SK-N-MC (cell line): ENCODE data around the gene FNDC3B.
A peak's percentile ranks its signal among the peaks of the same experiment; 100 is the strongest.

ENCODE experiments used
- DNase-seq: peaks from one replicate; pipeline ENCODE4 v3.0.0-alpha.2; 2011; ENCODE audit warnings: low read depth, low spot score
- H3K27ac ChIP-seq: fragments of 200-600 bp; sonication (generic); 2 replicates; pipeline ENCODE4 v1.5.1; 2016; ENCODE audit warnings: mixed run types
- H3K36me3 ChIP-seq: fragments of 200-600 bp; sonication (generic); 2 replicates; pipeline ENCODE4 v1.6.1; 2017; ENCODE audit warnings: antibody characterized with exemption, low read length, mixed read lengths; ENCODE audit not compliant: insufficient read depth
- H3K4me3 ChIP-seq: fragments of 200-600 bp; sonication (generic); 2 replicates; pipeline ENCODE4 v1.5.1; 2016
- H3K9ac ChIP-seq: fragments of 200-600 bp; sonication (generic); 2 replicates; pipeline ENCODE4 v1.8.0; 2017; ENCODE audit warnings: mixed run types, mixed read lengths; ENCODE audit not compliant: insufficient read length
- H3K9me3 ChIP-seq: fragments of 200-600 bp; sonication (generic); 2 replicates; pipeline ENCODE4 v1.6.1; 2017; ENCODE audit warnings: low read depth, mild to moderate bottlenecking, antibody characterized with exemption, low read length, moderate library complexity, mixed read lengths
- EZH2 ChIP-seq: fragments of 200-600 bp; sonication (generic); IDR thresholded peaks from one replicate; pipeline ENCODE4 v1.6.1; 2017; ENCODE audit warnings: antibody characterized with exemption
- FOXP2 ChIP-seq: optimal IDR thresholded peaks from 2 replicates; pipeline ENCODE3; 2011; ENCODE audit warnings: mild to moderate bottlenecking, moderate library complexity; ENCODE audit not compliant: insufficient read depth; ENCODE audit errors: extremely low read length, control extremely low read depth
- POLR2AphosphoS5 ChIP-seq: IDR thresholded peaks from 2 replicates; pipeline ENCODE4 v1.6.1; 2012; ENCODE audit warnings: mild to moderate bottlenecking, low read depth, low read length, borderline replicate concordance

The FNDC3B gene

DNA sequence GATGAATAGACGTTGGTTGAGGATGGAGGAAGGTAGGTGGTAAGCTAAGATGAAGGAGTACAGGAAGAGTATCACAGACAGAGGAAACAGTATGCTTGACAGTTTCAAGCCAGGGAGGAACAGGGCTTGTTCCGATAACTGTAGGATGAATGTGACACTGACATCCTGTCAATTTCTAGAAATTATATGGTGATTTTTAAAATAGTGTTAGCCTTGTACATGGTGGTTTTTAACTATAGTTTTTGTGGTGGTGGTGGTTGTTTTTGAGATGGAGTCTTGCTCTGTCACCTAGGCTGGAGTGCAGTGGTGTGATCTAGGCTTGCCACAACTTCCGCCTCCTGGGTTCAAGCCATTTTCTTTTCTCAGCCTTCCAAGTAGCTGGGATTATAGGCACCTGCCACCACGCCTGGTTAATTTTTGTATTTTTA, 92.8 kb downstream of the FNDC3B start:
- TF ChIP-seq FOXP2 (no peak), POLR2AphosphoS5 (no peak), EZH2 (no peak)

DNA sequence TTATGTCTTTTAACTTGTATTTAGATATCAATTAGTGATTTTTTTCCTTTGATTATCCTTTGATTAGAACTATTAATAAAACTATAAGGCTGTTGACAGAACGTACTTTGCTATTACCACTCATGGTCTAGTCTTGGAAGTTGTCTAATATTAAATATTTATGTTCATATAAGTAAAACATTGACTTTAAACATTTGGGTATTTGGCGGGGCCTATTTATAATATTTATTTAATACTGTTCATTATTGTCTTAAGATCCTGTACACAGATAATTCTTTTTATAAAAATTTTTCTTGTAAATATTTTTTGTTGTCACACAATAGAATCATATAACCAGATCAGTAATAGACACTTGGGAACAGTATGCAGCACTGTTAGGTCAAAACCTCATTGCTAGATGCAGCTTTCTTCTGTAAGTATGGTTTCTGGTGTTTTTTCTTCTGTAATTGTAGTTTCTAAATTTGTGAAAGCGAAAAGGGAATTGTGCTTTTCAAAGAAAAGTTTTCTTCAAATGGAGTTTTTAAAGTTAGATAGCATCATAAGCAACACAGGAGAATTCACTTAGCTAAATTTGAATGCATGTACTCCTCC, 93.4 kb downstream of the FNDC3B start:
- H3K4me3 ChIP-seq, result no peak overlapping the region
- no peak for TF ChIP-seq FOXP2
- no peak for TF ChIP-seq EZH2
- TF ChIP-seq POLR2AphosphoS5, result no peak
- no peaks in the 10 kb centered on the region for H3K9me3 ChIP-seq
- H3K9ac ChIP-seq, result no peak overlapping the region
- no peak for DNase-seq
- no peak overlapping the region; the same call in 1 of the 2 replicates for H3K27ac ChIP-seq
- no peaks in the 10 kb centered on the region; the same call in 1 of the 2 replicates for H3K36me3 ChIP-seq

More for the DNA sequence above, 92.8 kb downstream of the FNDC3B start:
- Histone ChIP-seq H3K9ac (no peak overlapping the region), H3K9me3 (no peaks in the 10 kb centered on the region), H3K36me3 (no peaks in the 10 kb centered on the region; the same call in 1 of the 2 replicates), H3K4me3 (no peak overlapping the region), H3K27ac (no peak overlapping the region)
- no peak for DNase-seq

DNA sequence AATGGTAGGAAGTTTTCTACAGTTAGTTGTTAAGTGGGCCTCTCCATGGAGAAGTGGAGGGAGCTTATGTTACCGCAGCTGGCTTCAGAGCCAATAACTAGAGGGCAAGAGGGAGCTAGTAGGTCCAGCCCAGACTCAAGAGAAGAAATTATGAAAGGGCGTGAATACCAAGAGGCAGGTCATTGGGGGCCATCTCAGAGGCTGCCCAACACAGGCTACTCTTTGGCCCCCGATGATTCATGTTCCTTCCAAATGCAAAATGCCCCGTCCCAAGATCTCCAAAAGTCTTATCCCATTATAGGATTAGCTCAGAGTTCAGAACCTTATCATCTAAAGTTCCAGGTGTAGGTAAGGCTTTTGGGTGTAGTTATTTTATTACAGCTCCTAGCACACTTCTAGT, 94.5 kb downstream of the FNDC3B start:
- no peak overlapping the region for H3K9ac ChIP-seq
- H3K27ac ChIP-seq, result no peak overlapping the region
- H3K36me3 ChIP-seq, result no peaks in the 10 kb centered on the region; the same call in 1 of the 2 replicates
- DNase-seq, result no peak
- no peak for TF ChIP-seq FOXP2
- TF ChIP-seq EZH2, result no peak
- H3K9me3 ChIP-seq, result no peaks in the 10 kb centered on the region
- no peak overlapping the region for H3K4me3 ChIP-seq

DNA sequence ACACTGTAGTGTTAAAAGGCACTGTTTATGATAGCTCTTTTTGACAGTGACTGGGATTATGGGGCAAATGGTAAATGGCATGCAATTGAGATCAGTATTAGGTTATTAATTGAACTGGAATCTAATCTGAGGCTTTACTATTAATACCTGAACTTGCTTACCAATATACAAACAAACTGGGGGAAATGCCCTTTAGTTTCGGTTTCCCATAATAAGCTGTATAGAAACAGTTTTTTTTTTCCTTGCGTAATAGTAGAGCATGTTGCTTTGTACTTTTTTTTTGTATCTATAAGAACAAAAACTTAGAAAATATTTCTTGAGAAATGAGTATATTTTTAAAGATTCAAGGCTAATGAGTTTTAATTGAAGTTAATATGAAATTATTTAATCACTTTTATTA, 95.0 kb downstream of the FNDC3B start:
- no peak overlapping the region for H3K4me3 ChIP-seq
- H3K9ac ChIP-seq, result no peak overlapping the region
- no peak overlapping the region; the same call in 1 of the 2 replicates for H3K27ac ChIP-seq
- no peaks in the 10 kb centered on the region for H3K9me3 ChIP-seq
- TF ChIP-seq EZH2, result no peak
- no peak for TF ChIP-seq POLR2AphosphoS5
- TF ChIP-seq FOXP2, result no peak
- no peak for DNase-seq
- H3K36me3 ChIP-seq, result no peaks in the 10 kb centered on the region; the same call in 1 of the 2 replicates

DNA sequence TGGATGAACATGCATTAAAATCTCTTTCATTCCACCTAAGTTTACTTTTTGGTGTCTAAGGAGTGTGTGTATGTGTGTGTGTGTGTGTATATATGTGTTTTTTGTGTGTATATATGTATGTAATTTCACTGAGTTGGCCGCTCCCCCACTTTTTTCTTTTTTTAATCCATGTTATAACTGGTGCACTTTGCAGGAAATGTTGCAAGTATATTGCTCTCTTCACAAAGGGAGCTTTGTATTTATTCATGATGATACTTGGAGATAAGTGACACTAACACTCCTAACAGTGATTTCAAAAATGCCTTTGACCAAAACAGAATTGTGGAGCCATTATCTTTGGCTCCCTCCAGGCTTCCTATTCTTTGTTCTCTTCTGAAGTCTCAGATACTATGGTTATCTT, 95.8 kb downstream of the FNDC3B start:
- H3K9me3 ChIP-seq, result no peaks in the 10 kb centered on the region

DNA sequence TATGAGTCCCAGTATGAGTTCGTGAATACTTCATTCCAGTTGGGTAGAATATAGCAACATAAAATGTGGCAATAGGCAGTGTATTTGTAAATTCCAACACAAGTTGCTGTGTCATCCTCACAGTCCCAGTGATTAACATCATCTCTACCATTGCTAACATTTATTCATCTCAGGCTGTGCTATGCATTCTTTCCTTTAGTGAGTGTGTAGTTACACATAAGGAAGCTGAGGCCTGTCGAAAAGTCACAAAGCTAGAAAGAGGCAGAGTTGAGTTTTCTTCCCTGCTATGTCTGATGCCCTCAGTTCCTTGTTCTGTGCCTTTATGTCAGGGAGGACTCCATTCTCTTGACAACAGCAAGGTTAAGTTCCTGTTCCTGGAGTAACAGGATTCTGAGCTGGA, 96.4 kb downstream of the FNDC3B start:
- no peak for DNase-seq
- no peaks in the 10 kb centered on the region; the same call in 1 of the 2 replicates for H3K36me3 ChIP-seq
- peak overlapping the region; percentile 53; the same call in 1 of the 2 replicates for H3K27ac ChIP-seq
- no peak for TF ChIP-seq POLR2AphosphoS5
- H3K9ac ChIP-seq, result no peak overlapping the region
- H3K4me3 ChIP-seq, result no peak overlapping the region
- no peaks in the 10 kb centered on the region for H3K9me3 ChIP-seq

More for the DNA sequence above, 95.8 kb downstream of the FNDC3B start:
- no peak overlapping the region for H3K9ac ChIP-seq
- no peaks in the 10 kb centered on the region; the same call in 1 of the 2 replicates for H3K36me3 ChIP-seq
- TF ChIP-seq EZH2, result no peak
- TF ChIP-seq FOXP2, result no peak
- TF ChIP-seq POLR2AphosphoS5, result no peak
- peak overlapping the region; percentile 53; the same call in 1 of the 2 replicates for H3K27ac ChIP-seq
- DNase-seq, result no peak
- no peak overlapping the region for H3K4me3 ChIP-seq

DNA sequence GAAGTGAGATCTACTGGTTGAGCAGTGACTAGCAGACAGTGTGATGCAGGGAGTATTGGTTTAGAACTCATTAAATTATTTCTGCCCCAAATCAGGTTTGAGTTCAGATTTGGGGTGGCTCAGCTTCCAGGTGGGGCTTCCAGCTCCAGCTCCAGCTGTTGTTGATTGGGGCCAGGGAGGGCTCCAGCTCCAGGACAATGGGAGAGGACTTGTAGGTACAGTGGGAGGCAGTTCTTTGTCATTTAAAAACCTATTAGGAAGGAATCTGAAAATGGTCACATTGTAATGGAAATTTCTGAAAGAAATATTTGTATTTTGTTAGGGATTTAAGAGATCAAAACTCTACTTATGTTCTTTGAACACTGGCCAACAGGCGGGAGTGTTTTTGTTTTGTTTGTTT, 97.0 kb downstream of the FNDC3B start:
- no peaks in the 10 kb centered on the region; the same call in 1 of the 2 replicates for H3K36me3 ChIP-seq
- H3K9me3 ChIP-seq, result no peaks in the 10 kb centered on the region
- H3K4me3 ChIP-seq, result no peak overlapping the region
- no peak for TF ChIP-seq FOXP2
- no peak for TF ChIP-seq POLR2AphosphoS5
- TF ChIP-seq EZH2, result no peak
- peak overlapping the region; percentile 35; the same call in 1 of the 2 replicates for H3K27ac ChIP-seq
- H3K9ac ChIP-seq, result no peak overlapping the region
- no peak for DNase-seq

DNA sequence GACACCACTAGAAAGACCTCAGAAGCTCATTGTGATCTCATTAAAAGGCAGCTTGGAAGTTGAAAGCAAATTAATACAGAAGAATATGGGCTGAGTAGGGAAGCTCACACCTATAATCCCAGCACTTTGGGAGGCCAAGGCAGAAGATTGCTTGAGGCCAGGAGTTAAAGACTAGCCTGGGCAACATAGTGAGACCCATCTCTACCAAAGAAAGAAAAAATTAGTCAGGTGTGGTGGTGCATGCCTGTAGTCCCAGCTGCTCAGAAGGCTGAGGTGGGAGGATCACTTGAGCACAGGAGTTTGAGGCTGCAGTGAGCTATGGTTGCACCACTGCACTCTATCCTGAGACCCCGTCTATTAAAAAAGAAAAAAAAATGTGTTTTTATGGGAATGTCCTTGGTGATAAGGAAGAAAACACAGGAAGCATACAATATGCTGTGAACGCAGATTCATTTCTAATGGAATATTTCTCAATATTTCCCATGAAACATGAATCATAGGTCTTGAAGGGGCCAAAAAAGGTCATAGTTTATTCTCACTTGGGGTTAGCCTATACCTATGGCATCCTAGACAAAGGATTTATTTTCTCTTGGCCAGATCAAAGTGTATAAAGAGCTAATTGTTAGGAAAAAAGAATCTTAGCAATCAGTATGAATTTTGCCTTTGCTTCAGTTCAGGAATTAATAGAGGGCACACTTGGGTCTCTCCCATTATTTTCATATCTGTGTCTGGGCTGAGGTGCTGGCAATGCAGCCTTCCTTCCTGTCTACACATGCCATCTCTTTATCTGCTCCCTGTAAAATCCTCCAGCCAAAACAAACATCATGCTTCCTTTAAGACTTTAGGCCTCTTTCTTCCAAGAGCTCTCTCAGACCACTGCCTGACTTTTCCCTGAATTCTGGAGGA, 98.2 kb downstream of the FNDC3B start:
- H3K4me3 ChIP-seq, result peak overlapping the region; percentile 27; the same call in 1 of the 2 replicates

More for the DNA sequence above, 98.2 kb downstream of the FNDC3B start:
- no peaks in the 10 kb centered on the region for H3K9me3 ChIP-seq
- no peak for DNase-seq
- peak overlapping the region; percentile 12 for H3K9ac ChIP-seq
- H3K27ac ChIP-seq, result peak overlapping the region; percentile 87
- H3K36me3 ChIP-seq, result no peaks in the 10 kb centered on the region; the same call in 1 of the 2 replicates
- TF ChIP-seq POLR2AphosphoS5 (no peak), FOXP2 (no peak), EZH2 (no peak)
